Right lobe of liver (tissue), 4 donors: ENCODE data around the gene EMID1.

Experiments used
- CTCF ChIP-seq, 4 donors: fragments of 200-600 bp in 3 of 4; fragments of 450-650 bp in 1 of 4; IDR thresholded peaks; one replicate each; pipeline versions ENCODE4 v1.5.1 to v1.8.0; 2016 to 2022; ENCODE audit warnings: antibody characterized with exemption in 4 of 4, mild to moderate bottlenecking in 2 of 4
- POLR2A ChIP-seq: fragments of 450-650 bp; IDR thresholded peaks from one replicate; pipeline ENCODE4 v1.6.1; 2017; ENCODE audit warnings: antibody characterized with exemption, mild to moderate bottlenecking
- donor health status: DM: no; HTN: no; CAD: no.
- donor health status: DM: no; HTN: no; CAD: no.
- donor health status: DM: no; HTN: yes; CAD: no.

GRCh38 chr22:29267462-29267857, 61.8 kb downstream of the EMID1 start:
- TF ChIP-seq POLR2A (no peak), CTCF (IDR thresholded peaks at IDR 0.05) (no peak)
